HUDEP-2 (cell line): ENCODE measurements around the gene NAA80.
"Not testable (repeated sequence)": the region's sequence is repeated elsewhere in the genome, so short reads cannot be mapped to it uniquely, and the experiment has no call there.

Experiments used
- DNase-seq, 76 experiments: peaks; one replicate each; lab custom pipeline; 2025; ENCODE audit not compliant: unreplicated experiment in 76 of 76; lab: John Stamatoyannopoulos, UW

The NAA80 gene

DNA sequence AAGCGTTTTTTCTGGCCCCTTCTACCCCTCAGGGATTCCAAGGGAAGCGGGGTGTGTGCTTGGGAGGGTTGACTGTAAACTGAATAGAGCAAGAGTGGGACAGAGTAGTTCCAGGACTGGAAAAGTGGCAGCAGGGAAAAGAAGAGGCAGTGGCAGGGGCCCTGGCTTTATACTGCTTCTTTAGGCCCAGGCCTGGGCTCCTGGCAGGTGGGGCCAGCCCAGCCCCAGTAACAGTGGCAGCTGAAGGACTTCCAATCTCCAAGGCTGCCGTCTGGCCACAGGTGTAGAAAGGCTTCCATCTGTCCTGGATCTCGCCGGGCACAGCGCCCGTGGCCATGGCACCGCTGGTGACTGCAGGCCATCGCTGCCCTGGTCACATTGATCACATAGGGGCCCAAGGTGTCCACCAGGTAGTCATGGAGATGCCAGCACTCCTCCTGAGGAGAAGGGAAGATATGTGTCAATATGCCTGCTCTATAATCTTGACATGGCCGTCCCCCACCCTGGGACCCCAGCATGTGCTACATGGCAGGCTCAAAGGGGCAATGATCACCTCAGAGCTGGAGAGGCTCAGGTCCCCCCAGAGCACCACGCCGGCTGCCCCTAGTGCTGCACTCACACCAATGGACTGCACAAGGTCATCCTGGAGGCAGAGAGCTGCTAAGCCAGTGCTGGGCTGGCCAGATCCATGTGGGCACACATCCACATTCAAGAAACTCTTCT, 6.0 kb downstream of the NAA80 start:
- DNase-seq: no peak

DNA sequence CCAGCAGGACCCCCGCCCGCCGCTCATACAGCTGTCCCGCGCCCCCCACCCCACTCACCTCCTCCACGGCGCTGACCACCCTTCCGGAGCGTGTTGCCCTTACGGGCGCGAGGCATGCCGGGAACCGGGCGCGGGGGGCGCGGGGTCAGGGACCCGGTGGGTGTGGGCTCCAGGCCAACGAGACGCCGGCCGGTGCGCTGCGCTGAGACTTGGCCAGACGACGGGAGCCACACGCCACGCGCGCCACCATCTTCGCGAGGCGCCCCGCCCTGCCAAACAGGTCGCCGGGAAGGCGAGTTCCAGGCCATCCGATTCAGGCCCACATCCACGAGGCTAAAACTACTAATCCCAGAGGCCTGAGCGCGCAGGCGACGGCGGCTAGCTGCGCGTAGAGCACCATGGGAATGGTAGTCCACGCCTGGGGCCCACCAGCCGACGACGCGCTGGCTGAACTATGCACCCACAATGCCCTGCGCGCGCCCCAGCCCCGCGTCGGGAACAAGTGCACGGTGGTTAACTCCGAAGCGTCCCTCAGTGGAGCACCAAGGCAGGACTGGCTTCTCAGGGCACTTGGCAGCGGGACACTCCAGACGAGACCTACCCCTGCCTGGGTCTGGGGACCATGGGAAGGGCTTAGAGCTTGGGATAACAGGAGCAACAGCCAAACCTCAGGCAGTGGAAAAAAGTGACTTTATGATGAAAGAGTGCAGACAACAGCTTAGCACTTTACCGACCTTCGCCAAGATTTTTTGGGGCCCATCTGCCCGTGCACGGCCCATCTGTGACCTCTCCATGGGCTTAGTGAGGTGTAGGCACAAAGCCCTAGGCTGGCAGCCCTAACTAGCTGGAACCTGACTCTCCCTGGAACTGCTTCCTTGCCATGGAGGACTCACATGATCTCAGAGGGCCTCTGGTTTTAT, 6.8 kb downstream of the NAA80 start, which contains the start of gene IFRD2:
TSS of gene IFRD2 (minus strand) at position 271 of the 920 bp plus-strand sequence. CDS start at position 116, 155 bp downstream.
- DNase-seq: peak in 75 of 76 experiments; percentile 61 to 97 (median 94)

DNA sequence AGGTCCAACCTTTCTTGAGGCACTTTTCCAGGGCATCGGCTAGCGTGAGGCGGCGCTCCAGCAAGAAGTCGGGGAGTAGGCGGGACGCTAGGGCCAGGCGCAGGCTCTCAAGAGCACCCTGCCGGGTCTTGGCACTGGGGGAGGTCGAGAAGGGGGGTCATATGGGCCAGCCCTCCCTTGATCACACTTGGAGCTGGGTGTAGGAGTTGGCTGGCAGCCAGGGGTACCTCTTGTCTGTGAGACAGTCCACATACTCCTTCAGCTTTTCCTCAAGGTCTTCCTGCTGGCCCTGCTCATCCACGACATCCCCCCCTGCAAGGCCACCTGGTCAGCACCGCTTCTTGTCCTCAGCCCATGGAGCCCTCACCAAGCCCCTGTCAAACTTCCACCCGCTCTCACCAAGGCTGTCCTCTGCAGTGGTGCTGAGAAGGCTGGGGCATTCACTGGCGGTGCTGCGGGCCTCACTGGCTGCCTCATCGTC, 9.0 kb downstream of the NAA80 start:
- DNase-seq: peak in 1 of 76 experiments; percentile 18

DNA sequence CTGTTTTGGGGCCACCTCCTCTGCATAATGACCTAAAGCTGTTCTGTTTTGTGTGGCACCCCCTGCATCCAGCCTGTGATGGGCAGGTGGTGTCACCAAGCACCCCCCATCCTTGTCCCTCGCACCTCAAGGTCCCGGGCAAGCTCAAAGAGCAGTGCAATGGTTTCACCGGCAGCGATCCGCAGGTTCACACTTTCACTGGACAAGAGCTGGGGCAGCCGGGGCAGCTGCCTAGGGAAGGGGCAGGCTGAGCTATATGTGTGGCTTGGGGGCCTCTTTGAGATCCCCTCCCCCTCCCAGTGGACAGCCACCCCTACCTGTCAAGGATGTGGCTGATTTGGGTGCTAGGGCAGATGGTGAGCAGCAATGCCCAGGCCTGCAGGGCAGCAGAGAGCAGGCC, 10.1 kb downstream of the NAA80 start:
- no peak for DNase-seq

DNA sequence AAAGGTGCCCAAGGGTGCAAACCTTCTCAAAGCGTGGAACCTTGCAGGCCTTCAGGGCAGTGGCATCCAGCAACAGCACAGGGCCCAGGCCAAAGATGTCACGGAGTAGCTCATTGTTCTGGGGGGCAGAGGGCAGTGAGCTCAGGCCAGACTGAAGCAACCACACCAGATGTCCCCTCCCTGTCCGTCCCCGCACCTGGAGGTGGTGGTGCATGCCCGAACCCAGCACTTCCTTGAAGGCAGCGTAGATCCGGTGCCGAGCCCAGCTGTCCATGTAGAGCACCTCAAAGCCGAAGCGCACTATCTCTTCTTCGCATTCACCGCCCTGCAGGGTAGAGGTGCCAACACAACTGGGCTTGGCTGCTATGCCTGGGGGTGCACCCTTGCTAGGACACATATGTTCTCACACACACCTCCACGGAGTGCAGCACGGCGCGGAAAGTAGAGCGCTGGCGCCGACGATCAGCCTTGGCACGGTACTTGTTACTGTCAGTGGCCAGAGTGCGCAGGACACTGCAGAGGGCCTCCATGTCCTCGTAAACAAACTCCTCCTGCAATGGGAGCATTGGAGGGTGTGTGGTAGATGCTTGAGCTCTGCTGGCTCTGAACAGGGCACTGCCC, 10.7 kb downstream of the NAA80 start:
- no peak for DNase-seq

DNA sequence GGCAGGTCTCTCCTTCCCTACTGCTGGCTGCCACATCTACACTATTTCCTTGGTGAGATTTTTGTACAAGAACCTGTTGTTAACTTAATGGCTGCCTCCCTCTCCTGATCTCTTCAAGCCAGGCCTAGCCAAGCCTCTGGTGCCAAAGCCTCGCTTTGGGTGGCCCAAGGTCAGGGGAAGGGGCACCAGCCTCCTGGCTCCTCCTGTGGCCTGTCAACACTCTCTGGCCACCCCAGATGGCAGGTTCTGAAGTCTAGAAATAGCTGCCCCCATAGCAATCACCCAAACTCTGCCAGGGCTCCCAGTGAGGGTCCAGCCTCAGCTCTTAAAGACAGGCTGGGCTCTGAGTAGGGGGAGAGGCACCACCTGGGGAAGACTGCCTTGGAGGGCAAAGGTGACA, 11.9 kb downstream of the NAA80 start:
- DNase-seq: no peak

DNA sequence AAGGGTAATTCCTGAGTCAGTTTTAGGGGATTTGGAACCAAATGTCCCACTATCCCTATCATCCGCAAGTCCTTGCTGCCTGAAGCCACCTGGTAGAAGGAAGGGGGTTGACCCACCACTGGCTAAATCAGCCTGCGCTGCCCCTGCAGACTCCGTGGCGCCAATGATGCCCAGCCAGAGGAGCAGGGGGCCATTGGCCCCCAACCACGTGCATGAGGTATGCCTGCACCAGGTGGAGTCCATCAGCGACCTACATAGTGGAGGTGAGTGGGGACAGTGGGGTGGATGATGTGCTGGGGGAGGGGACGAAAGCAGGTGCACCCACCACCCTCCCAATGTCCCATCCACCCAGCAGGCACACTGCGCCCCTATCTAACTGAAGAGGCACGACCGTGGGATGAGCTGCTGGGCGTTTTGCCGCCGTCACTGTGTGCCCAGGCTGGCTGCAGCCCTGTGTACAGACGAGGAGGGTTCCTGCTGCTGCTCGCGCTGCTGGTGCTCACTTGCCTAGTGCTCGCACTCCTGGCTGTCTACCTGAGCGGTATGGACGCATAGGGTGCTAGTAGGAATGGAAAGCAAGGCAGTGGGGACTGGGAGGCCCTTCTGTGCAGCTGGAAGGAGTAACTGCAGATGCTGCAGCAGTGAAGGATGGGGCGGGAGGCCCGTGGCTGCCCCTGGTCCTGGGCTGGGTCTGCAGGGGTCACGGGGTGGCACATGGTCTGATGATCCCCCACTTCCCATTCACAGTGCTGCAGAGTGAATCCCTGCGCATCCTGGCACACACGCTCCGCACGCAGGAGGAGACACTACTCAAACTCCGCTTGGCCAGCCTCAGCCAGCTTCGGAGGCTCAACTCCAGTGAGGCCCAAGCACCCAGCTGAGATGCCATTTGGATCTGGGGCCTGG, 12.6 kb downstream of the NAA80 start:
- no peak for DNase-seq

DNA sequence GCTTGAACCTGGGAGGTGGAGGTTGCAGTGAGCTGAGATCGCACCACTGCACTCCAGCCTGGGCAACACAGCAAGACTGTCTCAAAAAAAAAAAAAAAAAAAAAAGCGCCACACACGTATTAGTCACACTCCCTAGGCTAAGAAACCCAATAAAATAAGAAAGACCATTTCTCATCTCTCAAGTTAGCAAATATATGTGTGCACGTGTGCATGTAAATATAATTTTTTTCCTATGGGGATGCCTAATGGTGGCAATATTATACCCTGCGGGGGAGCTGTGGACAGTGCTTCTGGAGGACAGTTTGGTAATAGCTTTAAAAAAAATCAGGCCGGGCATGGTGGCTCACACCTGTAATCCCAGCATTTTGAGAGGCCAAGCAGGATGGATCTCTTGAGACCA, 15.1 kb downstream of the NAA80 start:
- DNase-seq: not testable (repeated sequence)

DNA sequence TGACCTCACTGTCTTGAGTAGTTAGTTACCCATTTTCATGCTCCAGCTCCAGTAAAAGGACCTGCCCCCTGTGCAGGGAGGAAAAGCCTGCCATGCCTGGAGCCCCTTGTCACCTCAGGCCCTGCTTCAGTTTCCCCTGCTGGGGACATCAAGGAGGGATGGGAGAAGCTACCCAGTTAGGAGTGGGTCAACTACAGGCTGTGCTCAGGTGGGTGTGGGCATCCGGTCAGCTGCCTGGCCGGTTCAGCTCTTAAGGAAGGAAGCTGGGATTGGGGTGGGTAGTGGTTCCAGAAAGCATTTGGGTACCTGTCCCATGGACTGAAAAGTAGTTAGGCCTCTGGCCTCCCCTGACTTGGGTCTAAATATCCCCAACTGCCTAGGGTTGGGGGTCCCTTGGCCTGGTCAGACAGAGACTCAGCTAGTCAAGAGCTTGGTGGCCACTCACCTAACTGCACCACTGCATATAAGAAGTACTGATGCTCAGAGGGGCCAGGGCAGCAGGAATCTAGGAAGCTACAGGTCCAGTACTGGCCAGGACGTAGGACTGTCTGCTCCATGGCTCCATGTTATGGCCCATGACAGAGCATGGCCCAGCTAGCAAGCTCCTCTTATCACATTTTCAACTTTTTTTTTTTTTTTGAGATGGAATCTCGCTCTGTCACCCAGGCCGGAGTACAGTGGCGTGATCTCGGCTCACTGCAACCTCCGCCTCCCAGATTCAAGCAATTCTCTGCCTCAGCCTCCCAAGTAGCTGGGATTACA, 19.8 kb downstream of the NAA80 start:
- DNase-seq: no peak

DNA sequence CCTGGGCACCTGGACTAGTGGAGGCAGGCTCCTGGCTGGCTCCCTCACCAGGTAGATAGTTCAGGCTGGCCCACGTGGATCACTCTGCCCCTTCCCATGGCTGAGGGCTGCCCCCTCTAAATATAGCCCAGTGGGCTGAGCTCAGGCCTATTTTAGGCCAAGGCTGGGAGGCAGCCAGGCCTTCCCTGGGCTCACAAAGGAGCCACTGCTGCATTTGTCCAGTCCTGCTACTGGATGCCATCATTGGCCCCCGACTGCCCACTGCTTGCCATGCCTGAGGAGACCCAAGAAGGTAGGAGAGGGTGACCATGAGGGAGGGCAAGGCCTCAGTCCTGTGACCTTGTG, 20.4 kb downstream of the NAA80 start, which contains the start of gene LSMEM2:
TSS of gene LSMEM2 (plus strand) at position 208 of the 345 bp plus-strand sequence. CDS start at position 235, 27 bp downstream.
- DNase-seq: no peak

DNA sequence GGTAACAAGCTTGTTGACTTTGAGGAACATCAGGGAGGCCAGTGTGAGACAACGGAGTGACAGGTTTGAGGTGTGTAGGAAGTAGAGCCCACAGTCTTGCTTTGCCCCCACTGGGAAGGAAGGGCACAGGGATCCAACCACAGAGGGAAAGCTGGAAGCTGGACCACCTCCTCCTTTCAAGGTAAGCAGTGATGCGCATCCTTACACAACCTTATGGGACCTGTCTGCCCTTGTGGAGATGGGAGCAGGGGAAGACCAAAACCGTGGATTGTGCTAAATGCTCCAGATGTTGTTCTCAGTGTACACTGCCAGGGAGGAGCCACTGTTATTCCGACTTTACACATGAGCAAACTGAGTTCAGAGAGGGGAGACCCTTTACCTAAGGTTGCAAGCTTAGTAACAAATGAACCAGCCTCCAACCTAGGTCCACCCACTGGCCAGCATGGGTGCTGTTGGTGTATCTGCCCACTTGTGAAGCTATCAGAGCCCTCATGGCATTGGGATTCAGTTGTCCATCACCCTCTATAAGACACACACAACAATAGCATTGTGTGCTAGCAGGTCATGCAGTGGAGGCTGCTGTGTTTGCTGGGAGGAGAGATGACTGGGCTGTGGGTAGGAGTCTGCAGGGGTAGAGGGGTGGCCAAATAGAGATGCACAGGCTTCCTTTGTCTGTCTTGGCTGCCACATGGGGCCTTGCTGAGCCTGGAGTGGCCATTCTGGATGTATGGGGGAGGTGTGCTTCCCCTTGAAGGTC, 20.9 kb downstream of the NAA80 start:
- no peak for DNase-seq

DNA sequence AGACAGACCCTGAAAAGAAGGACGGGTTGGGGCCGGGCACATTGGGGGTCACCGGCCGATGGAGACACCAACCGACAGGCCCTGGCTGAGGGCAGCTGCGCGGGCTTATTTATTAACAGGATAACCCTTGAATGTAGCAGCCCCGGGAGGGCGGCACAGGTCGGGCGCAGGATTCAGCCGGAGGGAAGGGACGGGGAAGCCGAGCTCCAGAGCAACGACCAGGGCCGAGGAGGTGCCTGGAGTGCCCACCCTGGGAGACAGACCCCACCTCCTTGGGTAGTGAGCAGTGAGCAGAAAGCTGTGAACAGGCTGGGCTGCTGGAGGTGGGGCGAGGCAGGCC, 22.5 kb downstream of the NAA80 start:
- DNase-seq: no peak

DNA sequence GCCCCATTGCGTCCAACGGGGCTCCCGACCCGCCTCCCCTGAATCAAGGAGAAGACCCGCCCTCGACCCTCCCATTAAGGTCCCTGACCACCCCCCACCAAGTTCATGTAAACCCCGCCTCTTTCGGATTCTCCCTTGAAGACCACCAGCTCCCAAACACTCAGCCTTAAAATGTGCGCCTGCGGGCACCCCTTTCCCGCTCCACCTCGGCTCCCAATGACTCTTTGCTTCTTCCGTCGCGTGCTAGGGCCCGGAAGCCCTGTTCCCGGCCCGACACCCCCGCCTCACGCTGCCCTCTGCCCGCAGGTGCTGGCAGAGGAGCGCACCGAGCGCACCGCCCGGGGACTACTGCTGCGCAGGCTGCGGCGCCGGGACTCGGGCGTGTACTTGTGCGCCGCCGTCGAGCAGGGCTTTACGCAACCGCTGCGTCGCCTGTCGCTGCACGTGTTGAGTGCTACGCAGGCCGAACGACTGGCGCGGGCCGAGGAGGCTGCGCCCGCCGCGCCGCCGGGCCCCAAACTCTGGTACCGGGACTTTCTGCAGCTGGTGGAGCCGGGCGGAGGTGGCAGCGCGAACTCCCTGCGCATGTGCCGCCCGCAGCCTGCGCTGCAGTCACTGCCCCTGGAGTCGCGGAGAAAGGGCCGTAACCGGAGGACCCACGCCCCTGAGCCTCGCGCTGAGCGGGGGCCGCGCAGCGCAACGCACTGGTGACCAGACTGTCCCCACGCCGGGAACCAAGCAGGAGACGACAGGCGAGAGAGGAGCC, 23.0 kb downstream of the NAA80 start:
- DNase-seq: no peak

DNA sequence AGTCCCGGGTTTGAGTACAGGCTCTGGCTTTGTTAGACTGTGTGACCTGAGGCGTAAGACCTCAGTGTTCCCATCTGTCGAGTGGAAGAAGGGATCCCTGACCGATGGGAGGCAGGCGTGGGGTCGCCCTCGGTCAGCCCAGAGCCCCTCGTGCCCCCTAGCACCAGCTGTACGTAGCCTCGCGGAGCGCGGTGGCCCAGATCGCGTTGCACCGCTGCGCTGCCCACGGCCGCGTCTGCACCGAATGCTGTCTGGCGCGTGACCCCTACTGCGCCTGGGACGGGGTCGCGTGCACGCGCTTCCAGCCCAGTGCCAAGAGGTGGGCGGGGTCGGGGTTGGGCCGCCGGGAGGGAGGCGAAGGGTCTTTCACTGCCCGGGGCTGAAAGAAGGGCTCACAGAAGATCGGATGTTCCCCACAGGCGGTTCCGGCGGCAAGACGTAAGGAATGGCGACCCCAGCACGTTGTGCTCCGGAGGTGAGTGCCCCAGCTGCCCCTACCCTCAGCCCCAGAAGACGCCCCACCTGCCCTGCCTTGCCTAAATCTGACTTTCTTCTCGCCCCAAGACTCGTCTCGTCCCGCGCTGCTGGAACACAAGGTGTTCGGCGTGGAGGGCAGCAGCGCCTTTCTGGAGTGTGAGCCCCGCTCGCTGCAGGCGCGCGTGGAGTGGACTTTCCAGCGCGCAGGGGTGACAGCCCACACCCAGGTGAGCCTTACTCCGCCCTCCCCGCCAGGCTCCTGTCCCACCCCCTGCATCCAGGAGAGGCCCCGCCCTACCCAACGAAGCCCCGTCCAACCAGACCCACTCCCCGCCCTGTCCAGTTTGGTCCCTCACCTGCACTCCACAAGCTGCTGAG, 23.8 kb downstream of the NAA80 start:
- no peak for DNase-seq

DNA sequence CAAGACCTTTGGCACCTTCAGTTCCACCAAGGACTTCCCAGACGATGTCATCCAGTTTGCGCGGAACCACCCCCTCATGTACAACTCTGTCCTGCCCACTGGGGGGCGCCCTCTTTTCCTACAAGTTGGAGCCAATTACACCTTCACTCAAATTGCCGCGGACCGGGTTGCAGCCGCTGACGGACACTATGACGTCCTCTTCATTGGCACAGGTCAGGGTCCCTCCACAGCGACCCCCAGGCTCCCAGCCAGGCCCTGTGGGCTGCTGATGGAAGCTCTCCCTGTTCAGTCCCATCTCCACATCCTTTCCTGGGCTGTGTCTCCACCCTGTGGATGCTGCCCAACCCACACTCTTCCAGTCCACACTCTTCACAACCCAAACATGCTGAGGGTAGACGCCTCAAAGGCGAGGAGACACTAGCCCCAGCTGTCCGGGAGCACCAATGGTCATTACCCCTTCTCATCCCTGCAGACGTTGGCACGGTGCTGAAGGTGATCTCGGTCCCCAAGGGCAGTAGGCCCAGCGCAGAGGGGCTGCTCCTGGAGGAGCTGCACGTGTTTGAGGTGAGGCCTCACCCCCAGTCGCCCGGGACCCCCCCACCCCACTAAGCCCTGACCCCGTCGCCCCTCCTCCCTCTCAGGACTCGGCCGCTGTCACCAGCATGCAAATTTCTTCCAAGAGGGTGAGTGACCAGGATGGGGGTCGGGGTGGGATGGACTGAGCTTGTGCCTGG, 24.7 kb downstream of the NAA80 start:
- peak in 48 of 76 experiments; percentile 3 to 53 (median 32) for DNase-seq

DNA sequence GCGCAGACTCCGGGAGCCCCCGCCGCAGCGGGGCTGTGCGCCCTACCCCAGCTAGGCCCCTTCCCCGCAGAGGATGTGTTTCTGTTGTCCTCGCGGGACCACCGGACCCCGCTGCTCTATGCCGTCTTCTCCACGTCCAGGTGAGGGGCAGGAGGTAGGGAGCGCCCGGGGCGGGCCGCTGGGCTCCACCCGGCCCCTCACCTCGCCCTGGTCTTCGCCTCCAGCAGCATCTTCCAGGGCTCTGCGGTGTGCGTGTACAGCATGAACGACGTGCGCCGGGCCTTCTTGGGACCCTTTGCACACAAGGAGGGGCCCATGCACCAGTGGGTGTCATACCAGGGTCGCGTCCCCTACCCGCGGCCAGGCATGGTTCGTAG, 25.5 kb downstream of the NAA80 start:
- DNase-seq: no peak
